Astrocyte (in vitro differentiated cells and primary cell): Measurements from ENCODE around the gene TYROBP. TPM values are rescaled to one million over a fixed set of nuclear protein-coding genes. Genes with fewer than 3 reads are reported as not detected.
A peak's percentile ranks its signal among the peaks of the same experiment; 100 is the strongest.

ENCODE experiments used
- DNase-seq: peaks from one replicate; pipeline ENCODE4 v3.0.0-alpha.2; 2010; ENCODE audit warnings: low read depth
- FAIRE-seq: peaks from 2 replicates; lab custom pipeline; 2011; peaks lifted over from hg19 to GRCh38; lab: Jason Lieb, UNC
- H2AFZ ChIP-seq: 2 replicates; pipeline ENCODE4 v1.6.0; 2012; ENCODE audit warnings: low read depth, low read length, inconsistent platforms
- H3K27ac ChIP-seq: 2 replicates; pipeline ENCODE4 v1.5.1; 2011; ENCODE audit warnings: low read depth, low read length, inconsistent platforms
- H3K27me3 ChIP-seq: 2 replicates; pipeline ENCODE4 v1.6.0; 2011; ENCODE audit warnings: low read length, inconsistent platforms; ENCODE audit not compliant: insufficient read depth
- H3K36me3 ChIP-seq: 2 replicates; pipeline ENCODE4 v1.5.1; 2011; ENCODE audit warnings: low read length, inconsistent platforms; ENCODE audit not compliant: insufficient read depth
- H3K4me1 ChIP-seq: 2 replicates; pipeline ENCODE4 v1.5.1; 2011; ENCODE audit warnings: low read length, inconsistent platforms; ENCODE audit not compliant: insufficient read depth
- H3K4me2 ChIP-seq: 2 replicates; pipeline ENCODE4 v1.6.0; 2012; ENCODE audit warnings: low read length, inconsistent platforms
- H3K4me3 ChIP-seq: 2 replicates; pipeline ENCODE4 v1.5.1; 2011; ENCODE audit warnings: low read depth, mild to moderate bottlenecking, low read length, inconsistent platforms; ENCODE audit not compliant: insufficient read depth
- H3K79me2 ChIP-seq: 2 replicates; pipeline ENCODE4 v1.6.0; 2012; ENCODE audit warnings: mild to moderate bottlenecking, low read length, inconsistent platforms; ENCODE audit not compliant: insufficient read depth
- H3K9ac ChIP-seq: 2 replicates; pipeline ENCODE4 v1.6.0; 2012; ENCODE audit warnings: mild to moderate bottlenecking, low read length, inconsistent platforms
- H3K9me3 ChIP-seq: 2 replicates; pipeline ENCODE4 v1.5.1; 2012; ENCODE audit warnings: low read depth, mild to moderate bottlenecking, low read length, inconsistent platforms; ENCODE audit not compliant: insufficient read depth
- H4K20me1 ChIP-seq: 2 replicates; pipeline ENCODE4 v1.6.0; 2012; ENCODE audit warnings: low read length, inconsistent platforms; ENCODE audit not compliant: insufficient read depth
- H3K27ac Mint-ChIP-seq: one replicate; pipeline ENCODE4 v1.8.0; 2021; ENCODE audit warnings: mild to moderate bottlenecking, mixed read lengths; ENCODE audit not compliant: unreplicated experiment
- H3K27me3 Mint-ChIP-seq: one replicate; pipeline ENCODE4 v1.8.0; 2021; ENCODE audit warnings: low read depth, mixed read lengths; ENCODE audit not compliant: unreplicated experiment
- H3K36me3 Mint-ChIP-seq: one replicate; pipeline ENCODE4 v1.8.0; 2021; ENCODE audit warnings: low read depth, mixed read lengths; ENCODE audit not compliant: unreplicated experiment
- H3K4me1 Mint-ChIP-seq: one replicate; pipeline ENCODE4 v1.8.0; 2021; ENCODE audit warnings: low read depth, mixed read lengths; ENCODE audit not compliant: unreplicated experiment
- H3K4me3 Mint-ChIP-seq: one replicate; pipeline ENCODE4 v1.8.0; 2021; ENCODE audit warnings: mild to moderate bottlenecking, moderate library complexity, mixed read lengths; ENCODE audit not compliant: unreplicated experiment
- H3K9me3 Mint-ChIP-seq: one replicate; pipeline ENCODE4 v1.8.0; 2021; ENCODE audit warnings: mild to moderate bottlenecking, mixed read lengths; ENCODE audit not compliant: unreplicated experiment
- CTCF ChIP-seq: IDR thresholded peaks from 2 replicates; pipeline ENCODE4 v1.5.1; 2011; ENCODE audit warnings: low read depth, mild to moderate bottlenecking, inconsistent platforms, low read length, moderate library complexity; ENCODE audit not compliant: insufficient read depth
- EZH2 ChIP-seq: IDR thresholded peaks from 2 replicates; pipeline ENCODE4 v1.6.1; 2012; ENCODE audit warnings: mild to moderate bottlenecking, low read length, inconsistent platforms; ENCODE audit not compliant: insufficient read depth
- total RNA-seq: library from RNA; stranded (reverse); gene quantifications from 2 replicates; pipeline ENCODE4 v1.2.1, GENCODE V29; 2021

Gene TYROBP
- total RNA-seq, 1 donor from 2014 or later, result not detected

- Histone ChIP-seq H2AFZ (no peak overlapping the region), H3K9ac (no peak overlapping the region), H4K20me1 (peaks cover 30% of the 10 kb centered on the region), H3K4me2 (no peak overlapping the region), H3K27me3 (no peaks in the 10 kb centered on the region), H3K4me1 (no peaks in the 10 kb centered on the region), H3K27ac (no peak overlapping the region), H3K36me3 (no peaks in the 10 kb centered on the region), H3K9me3 (no peaks in the 10 kb centered on the region), H3K4me3 (no peak overlapping the region), H3K79me2 (no peaks in the 10 kb centered on the region)
- TF ChIP-seq CTCF (no peak), EZH2 (no peak)
- H3K9me3 Mint-ChIP-seq, result no peaks in the 10 kb centered on the region
- no peak for DNase-seq
- peaks cover 7% of the 10 kb centered on the region for H3K27me3 Mint-ChIP-seq
- H3K4me3 Mint-ChIP-seq, result no peak overlapping the region
- no peak overlapping the region for H3K27ac Mint-ChIP-seq
- H3K36me3 Mint-ChIP-seq, result peaks cover 17% of the 10 kb centered on the region
- no peak for FAIRE-seq
- H3K4me1 Mint-ChIP-seq, result peaks cover 3% of the 10 kb centered on the region
These were observed 36.5 kb upstream of the TYROBP start for GRCh38 chr19:35944556-35944955.

GRCh38 chr19:35943321-35944301 lies 35.5 kb upstream of the TYROBP start:
- DNase-seq, result no peak
- Histone ChIP-seq H3K4me2 (no peak overlapping the region), H3K9me3 (no peaks in the 10 kb centered on the region), H3K27me3 (no peaks in the 10 kb centered on the region), H4K20me1 (peaks cover 32% of the 10 kb centered on the region), H2AFZ (no peak overlapping the region), H3K36me3 (no peaks in the 10 kb centered on the region), H3K9ac (no peak overlapping the region), H3K4me3 (no peak overlapping the region), H3K79me2 (no peaks in the 10 kb centered on the region), H3K4me1 (no peaks in the 10 kb centered on the region), H3K27ac (no peak overlapping the region)
- FAIRE-seq, result no peak
- no peaks in the 10 kb centered on the region for H3K9me3 Mint-ChIP-seq
- peaks cover 18% of the 10 kb centered on the region for H3K36me3 Mint-ChIP-seq
- TF ChIP-seq EZH2, result no peak
- TF ChIP-seq CTCF, result no peak
- no peak overlapping the region for H3K27ac Mint-ChIP-seq
- H3K4me1 Mint-ChIP-seq, result peaks cover under 1% of the 10 kb centered on the region
- peaks cover 3% of the 10 kb centered on the region for H3K27me3 Mint-ChIP-seq
- H3K4me3 Mint-ChIP-seq, result peak overlapping the region; percentile 40

GRCh38 chr19:35942235-35942634 lies 34.1 kb upstream of the TYROBP start:
- H3K9me3 ChIP-seq, result no peaks in the 10 kb centered on the region
- no peaks in the 10 kb centered on the region for H3K27me3 ChIP-seq
- H3K27ac ChIP-seq, result no peak overlapping the region
- no peak for FAIRE-seq
- no peak for TF ChIP-seq EZH2
- TF ChIP-seq CTCF, result no peak
- H3K9me3 Mint-ChIP-seq, result no peaks in the 10 kb centered on the region
- H3K36me3 ChIP-seq, result no peaks in the 10 kb centered on the region
- H3K4me1 ChIP-seq, result peaks cover 7% of the 10 kb centered on the region
- H3K27me3 Mint-ChIP-seq, result no peaks in the 10 kb centered on the region
- peaks cover 21% of the 10 kb centered on the region for H3K36me3 Mint-ChIP-seq
- peaks cover 8% of the 10 kb centered on the region for H3K79me2 ChIP-seq
- H4K20me1 ChIP-seq, result peaks cover 44% of the 10 kb centered on the region
- no peak overlapping the region for H3K4me3 Mint-ChIP-seq
- H3K9ac ChIP-seq, result no peak overlapping the region
- no peak overlapping the region for H3K4me3 ChIP-seq
- DNase-seq, result no peak
- H3K4me2 ChIP-seq, result no peak overlapping the region
- H3K4me1 Mint-ChIP-seq, result peaks cover 11% of the 10 kb centered on the region
- H3K27ac Mint-ChIP-seq, result no peak overlapping the region
- no peak overlapping the region for H2AFZ ChIP-seq
